Neural crest cell (in vitro differentiated cells): ENCODE measurements around the gene BRD3. TPM values are rescaled to one million over a fixed set of nuclear protein-coding genes. Genes with fewer than 3 reads are reported as not detected.

Experiments used
- DNase-seq: peaks from one replicate; pipeline ENCODE4 v3.0.0; 2021; ENCODE audit warnings: low read depth, mixed read lengths, low spot score
- H3K27ac Mint-ChIP-seq: one replicate; pipeline ENCODE4 v1.8.0; 2021; ENCODE audit warnings: mild to moderate bottlenecking, mixed read lengths; ENCODE audit not compliant: unreplicated experiment
- H3K27me3 Mint-ChIP-seq: 2 replicates; pipeline ENCODE4 v1.8.0; 2021; ENCODE audit warnings: low read depth, mild to moderate bottlenecking, mixed read lengths
- H3K36me3 Mint-ChIP-seq: 2 replicates; pipeline ENCODE4 v1.8.0; 2021; ENCODE audit warnings: low read depth, mild to moderate bottlenecking, mixed read lengths
- H3K4me1 Mint-ChIP-seq: 2 replicates; pipeline ENCODE4 v1.8.0; 2021; ENCODE audit warnings: mixed read lengths
- H3K4me3 Mint-ChIP-seq: one replicate; pipeline ENCODE4 v1.8.0; 2021; ENCODE audit warnings: mild to moderate bottlenecking, mixed read lengths
- H3K9me3 Mint-ChIP-seq: 2 replicates; pipeline ENCODE4 v1.8.0; 2021; ENCODE audit warnings: mixed read lengths
- total RNA-seq: library from RNA; stranded (reverse); gene quantifications from 2 replicates; pipeline ENCODE4 v1.2.1, GENCODE V29; 2021
- TF ChIP-seq, protein P1 (sequence below): fragments of 200-600 bp; sonication (generic); conservative IDR thresholded peaks from 2 replicates; pipeline ENCODE4 v1.5.0; 2021; ENCODE audit warnings: antibody characterized with exemption, mild to moderate bottlenecking

BRD3 gene
- total RNA-seq, 1 donor from 2014 or later, result 73.2 TPM

DNA sequence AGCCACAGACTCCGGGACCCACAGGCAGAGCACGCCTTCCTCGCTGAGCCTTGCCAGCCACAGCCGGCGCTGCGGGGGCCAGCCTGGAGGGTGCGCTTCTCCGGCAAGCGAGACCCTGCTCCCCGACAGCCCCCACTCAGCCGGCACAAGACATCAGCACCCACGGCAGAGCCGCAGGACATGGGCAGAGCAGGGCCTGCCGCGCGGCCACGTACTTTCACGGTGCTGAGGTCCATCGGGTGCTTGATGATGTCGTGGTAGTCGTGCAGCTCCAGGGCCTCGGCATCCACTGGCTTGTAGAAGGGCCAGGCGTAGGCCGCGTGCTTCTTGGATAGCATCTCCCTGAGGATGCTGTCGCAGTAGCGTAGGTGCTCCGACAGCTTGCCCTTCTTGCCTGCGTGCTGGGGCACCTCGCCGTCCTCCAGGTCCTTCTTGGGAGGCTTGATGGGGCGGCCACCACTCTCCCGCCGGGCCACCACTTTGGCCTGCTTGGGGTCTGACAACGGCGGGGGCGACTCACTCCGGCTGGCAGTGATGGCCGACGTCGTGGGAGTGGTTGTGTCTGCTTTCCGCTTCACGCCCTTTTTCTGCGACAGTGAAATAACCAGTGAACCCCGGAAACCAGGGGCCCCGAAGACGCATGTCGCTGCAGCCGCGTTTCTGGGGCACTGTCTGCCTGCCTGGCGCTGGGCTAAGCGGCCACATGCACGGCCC, 19.8 kb downstream of the BRD3 start:
- DNase-seq, result no peak
- Mint-ChIP-seq H3K27me3 (no peaks in the 10 kb centered on the region), H3K36me3 (peaks cover 4% of the 10 kb centered on the region), H3K27ac (no peak overlapping the region), H3K9me3 (no peaks in the 10 kb centered on the region), H3K4me1 (no peaks in the 10 kb centered on the region), H3K4me3 (no peak overlapping the region)
- TF ChIP-seq, protein P1, sequence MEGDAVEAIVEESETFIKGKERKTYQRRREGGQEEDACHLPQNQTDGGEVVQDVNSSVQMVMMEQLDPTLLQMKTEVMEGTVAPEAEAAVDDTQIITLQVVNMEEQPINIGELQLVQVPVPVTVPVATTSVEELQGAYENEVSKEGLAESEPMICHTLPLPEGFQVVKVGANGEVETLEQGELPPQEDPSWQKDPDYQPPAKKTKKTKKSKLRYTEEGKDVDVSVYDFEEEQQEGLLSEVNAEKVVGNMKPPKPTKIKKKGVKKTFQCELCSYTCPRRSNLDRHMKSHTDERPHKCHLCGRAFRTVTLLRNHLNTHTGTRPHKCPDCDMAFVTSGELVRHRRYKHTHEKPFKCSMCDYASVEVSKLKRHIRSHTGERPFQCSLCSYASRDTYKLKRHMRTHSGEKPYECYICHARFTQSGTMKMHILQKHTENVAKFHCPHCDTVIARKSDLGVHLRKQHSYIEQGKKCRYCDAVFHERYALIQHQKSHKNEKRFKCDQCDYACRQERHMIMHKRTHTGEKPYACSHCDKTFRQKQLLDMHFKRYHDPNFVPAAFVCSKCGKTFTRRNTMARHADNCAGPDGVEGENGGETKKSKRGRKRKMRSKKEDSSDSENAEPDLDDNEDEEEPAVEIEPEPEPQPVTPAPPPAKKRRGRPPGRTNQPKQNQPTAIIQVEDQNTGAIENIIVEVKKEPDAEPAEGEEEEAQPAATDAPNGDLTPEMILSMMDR, result no peak

DNA sequence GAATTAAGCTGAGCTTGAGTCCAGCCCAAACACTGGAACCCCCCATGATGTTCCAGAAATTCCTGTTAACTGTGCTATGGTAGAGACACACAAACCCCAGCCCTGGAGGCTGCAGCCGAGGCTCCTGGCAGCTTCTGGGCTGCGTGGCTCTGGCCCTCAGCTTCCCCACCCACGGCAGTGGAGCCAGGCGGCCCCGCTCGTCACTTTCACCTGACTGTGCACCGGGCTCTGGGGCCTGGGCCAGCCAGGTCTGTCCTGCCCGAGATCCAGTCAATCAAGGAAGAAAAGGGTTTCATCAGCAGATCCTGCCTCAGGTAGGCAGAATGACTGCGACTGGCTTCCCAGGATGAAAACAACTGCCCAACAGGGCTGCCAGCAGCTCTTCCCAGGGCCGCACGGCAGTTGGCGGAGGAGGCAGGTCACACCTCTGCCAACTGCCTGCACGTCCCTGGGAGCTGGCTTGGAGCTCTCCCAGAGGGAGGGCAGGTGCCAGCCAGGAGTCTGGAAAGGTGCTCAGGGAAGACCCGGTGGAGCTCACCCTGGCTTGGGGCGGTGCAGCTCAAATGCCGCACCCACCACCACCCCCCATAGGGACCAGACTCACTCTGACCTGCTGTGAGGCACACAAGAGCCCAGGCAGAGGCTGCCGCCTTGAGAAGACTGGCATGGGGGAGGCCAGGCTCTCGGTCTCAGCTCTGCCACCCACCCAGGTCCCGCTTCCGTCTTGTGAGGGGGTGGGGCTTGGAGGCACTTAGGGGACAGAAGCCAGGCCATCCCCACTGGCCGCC, 20.7 kb downstream of the BRD3 start:
- Mint-ChIP-seq H3K4me1 (no peaks in the 10 kb centered on the region), H3K36me3 (peaks cover 4% of the 10 kb centered on the region), H3K4me3 (no peak overlapping the region), H3K27ac (no peak overlapping the region), H3K9me3 (no peaks in the 10 kb centered on the region), H3K27me3 (no peaks in the 10 kb centered on the region)
- DNase-seq, result no peak
- TF ChIP-seq, protein P1, result no peak

DNA sequence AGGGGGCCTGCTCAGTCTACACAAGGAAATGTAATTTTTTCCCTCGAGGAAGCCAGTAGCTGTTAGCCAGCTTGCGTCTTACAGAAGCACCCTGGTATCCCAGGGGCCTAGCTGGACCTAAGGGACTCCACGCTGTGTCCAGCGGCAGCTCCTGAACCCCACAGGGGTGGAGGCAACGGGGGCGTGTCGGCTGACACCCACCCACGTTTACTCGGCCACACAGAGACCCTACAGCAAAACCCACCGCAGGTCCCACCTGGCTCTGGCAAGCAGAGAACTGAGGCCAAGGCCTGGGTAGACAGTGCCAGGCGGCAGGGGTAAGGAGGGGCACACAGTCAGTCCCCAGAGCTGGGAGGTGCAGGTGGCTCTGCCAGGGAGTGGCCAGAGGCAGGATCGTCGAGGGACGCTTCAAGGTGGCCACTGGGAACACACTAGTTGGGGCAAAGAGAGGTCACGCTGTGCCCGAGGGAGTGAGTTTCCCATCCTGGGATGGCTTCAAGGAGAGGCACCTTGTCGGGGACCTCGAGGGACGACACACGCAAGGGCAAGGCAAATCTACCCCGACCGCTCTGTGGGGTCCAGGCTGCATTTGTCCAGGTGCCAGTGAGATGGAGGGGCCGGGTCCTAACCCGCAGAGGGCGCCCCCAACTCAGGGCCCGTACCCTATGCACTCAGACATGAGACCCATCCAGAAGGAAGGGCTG, 21.8 kb downstream of the BRD3 start:
- TF ChIP-seq, protein P1, result no peak
- no peak for DNase-seq
- Mint-ChIP-seq H3K4me3 (no peak overlapping the region), H3K27me3 (no peaks in the 10 kb centered on the region), H3K9me3 (no peaks in the 10 kb centered on the region), H3K4me1 (no peaks in the 10 kb centered on the region), H3K27ac (no peak overlapping the region), H3K36me3 (peaks cover 6% of the 10 kb centered on the region)

DNA sequence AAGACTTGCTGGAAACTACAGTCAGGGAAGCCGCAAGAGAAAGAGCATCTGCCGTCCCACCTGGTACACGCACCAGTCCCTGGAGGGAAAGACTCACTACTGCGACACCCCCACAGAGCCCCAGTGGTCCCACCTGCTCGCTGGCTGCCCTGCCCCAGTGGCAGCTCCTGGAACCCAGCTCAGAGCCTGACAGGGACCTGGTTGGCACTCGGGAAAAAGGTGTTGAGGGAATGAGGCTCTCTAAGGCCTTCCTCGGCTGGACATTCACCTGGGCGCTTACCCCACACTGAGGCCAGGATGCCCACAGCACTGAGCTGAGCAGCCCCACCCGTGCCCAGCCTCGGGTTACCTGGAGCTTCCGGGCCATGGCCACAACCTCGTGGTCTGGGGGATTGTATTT, 22.9 kb downstream of the BRD3 start:
- no peak for DNase-seq
- peaks cover 14% of the 10 kb centered on the region for H3K36me3 Mint-ChIP-seq

DNA sequence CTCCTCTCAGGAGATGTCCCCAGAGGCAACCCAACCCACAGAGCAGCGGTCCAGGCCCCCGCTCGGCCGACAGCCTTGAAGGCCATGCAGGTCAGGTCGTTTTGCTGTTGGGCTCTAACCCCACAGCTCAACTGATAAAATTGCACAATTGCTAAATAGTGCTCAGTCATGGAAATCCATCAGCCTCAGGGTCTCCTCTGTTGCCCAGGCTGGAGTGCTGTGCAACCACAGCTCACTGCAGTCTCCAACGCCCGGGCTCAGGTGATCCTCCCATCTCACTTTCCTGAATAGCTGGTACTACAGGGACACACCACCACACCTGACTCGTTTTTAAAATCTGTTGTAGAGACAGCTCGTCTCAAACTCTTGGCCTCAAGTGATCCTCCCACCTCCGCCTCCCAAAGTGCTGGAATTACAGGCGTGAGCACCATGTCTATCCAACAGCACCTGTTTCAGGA, 24.3 kb downstream of the BRD3 start:
- TF ChIP-seq, protein P1, result no peak
- no peaks in the 10 kb centered on the region for H3K4me1 Mint-ChIP-seq
- no peaks in the 10 kb centered on the region for H3K27me3 Mint-ChIP-seq
- no peak overlapping the region for H3K4me3 Mint-ChIP-seq
- no peak for DNase-seq
- H3K9me3 Mint-ChIP-seq, result peaks cover 4% of the 10 kb centered on the region
- H3K36me3 Mint-ChIP-seq, result peaks cover 27% of the 10 kb centered on the region
- no peak overlapping the region for H3K27ac Mint-ChIP-seq

More for the DNA sequence above, 22.9 kb downstream of the BRD3 start:
- Mint-ChIP-seq H3K27me3 (no peaks in the 10 kb centered on the region), H3K4me3 (no peak overlapping the region), H3K9me3 (no peaks in the 10 kb centered on the region), H3K27ac (no peak overlapping the region), H3K4me1 (no peaks in the 10 kb centered on the region)
- TF ChIP-seq, protein P1, result no peak
